ENCODE measurements around the gene KMT2E.
A peak's percentile ranks its signal among the peaks of the same experiment; 100 is the strongest.

KMT2E gene

DNA sequence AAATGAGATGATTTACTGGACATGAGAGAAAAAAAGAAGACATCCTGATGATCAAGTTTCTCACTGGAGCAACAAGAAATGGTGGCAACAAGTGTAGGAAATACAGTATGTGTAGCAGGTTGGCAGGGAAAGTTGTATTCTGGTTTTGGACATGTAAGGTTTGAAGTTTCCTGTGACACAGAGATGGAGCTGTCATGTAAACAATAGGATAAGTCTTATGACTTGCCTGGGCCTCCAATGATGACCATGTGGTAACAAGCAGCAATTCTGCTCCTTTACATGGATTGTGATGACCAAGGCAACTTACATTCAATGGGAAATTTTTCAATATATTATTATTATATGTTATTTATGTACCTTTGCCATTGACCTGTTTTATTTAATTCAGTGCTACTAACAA is 125.4 kb downstream of the KMT2E start:
- Histone ChIP-seq H3K27me3 (ENCODE audit: insufficient read depth, low read length) (no peaks in the 10 kb centered on the region), H3K36me3 (ENCODE audit: insufficient read depth, low read length) (peaks cover 9% of the 10 kb centered on the region; the same call in 1 of the 2 replicates), H3K4me2 (ENCODE audit: low read length) (no peak overlapping the region), H3K4me1 (ENCODE audit: insufficient read depth, low read length, severe bottlenecking) (no peaks in the 10 kb centered on the region), H3K79me2 (ENCODE audit: insufficient read depth, low read length) (no peaks in the 10 kb centered on the region), H2AFZ (ENCODE audit: low read length) (no peak overlapping the region), H3F3A (ENCODE audit: insufficient read depth, low read length) (no peaks in the 10 kb centered on the region), H3K9me2 (ENCODE audit: low read depth, low read length) (no peaks in the 10 kb centered on the region), H3K27ac (ENCODE audit: low read depth, low read length, poor library complexity, severe bottlenecking) (no peak overlapping the region), H3K9ac (ENCODE audit: low read length) (no peak overlapping the region), H3K9me3 (ENCODE audit: low read length) (no peaks in the 10 kb centered on the region), H4K20me1 (ENCODE audit: insufficient read depth, low read length) (no peaks in the 10 kb centered on the region), H3K4me3 (ENCODE audit: low read depth, low read length, poor library complexity, severe bottlenecking) (no peak overlapping the region)
- TF ChIP-seq, protein P1, sequence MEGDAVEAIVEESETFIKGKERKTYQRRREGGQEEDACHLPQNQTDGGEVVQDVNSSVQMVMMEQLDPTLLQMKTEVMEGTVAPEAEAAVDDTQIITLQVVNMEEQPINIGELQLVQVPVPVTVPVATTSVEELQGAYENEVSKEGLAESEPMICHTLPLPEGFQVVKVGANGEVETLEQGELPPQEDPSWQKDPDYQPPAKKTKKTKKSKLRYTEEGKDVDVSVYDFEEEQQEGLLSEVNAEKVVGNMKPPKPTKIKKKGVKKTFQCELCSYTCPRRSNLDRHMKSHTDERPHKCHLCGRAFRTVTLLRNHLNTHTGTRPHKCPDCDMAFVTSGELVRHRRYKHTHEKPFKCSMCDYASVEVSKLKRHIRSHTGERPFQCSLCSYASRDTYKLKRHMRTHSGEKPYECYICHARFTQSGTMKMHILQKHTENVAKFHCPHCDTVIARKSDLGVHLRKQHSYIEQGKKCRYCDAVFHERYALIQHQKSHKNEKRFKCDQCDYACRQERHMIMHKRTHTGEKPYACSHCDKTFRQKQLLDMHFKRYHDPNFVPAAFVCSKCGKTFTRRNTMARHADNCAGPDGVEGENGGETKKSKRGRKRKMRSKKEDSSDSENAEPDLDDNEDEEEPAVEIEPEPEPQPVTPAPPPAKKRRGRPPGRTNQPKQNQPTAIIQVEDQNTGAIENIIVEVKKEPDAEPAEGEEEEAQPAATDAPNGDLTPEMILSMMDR (IDR thresholded peaks at IDR 0.05; ENCODE audit: low read length), result no peak
- TF ChIP-seq EZH2 (IDR thresholded peaks at IDR 0.05; ENCODE audit: borderline replicate concordance, low read length), result no peak

DNA sequence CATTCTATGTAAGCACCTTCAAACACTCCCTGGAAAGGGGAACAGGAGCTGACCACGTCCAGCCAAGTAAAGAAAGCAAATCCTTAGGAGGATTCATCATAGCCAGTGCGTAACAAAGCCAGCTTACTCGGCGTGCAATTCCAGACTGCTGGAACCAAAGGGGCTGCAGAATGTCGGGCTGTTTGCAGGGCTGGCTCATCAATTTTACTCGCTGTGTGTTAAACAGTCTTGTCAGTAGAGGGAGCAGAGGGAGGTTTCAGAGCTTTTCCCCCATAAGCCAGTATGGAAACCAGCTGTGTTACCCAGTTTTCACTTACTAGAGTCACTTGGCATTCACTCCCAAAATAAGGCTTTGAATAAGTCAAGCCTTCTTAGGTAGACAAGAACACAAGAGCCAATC is 127.1 kb downstream of the KMT2E start:
- no peaks in the 10 kb centered on the region for H4K20me1 ChIP-seq (ENCODE audit: insufficient read depth, low read length)
- H3K79me2 ChIP-seq (ENCODE audit: insufficient read depth, low read length), result no peaks in the 10 kb centered on the region
- TF ChIP-seq, protein P1 (IDR thresholded peaks at IDR 0.05; ENCODE audit: low read length), result peak; percentile 58
- no peak for TF ChIP-seq EZH2 (IDR thresholded peaks at IDR 0.05; ENCODE audit: borderline replicate concordance, low read length)
- H2AFZ ChIP-seq (ENCODE audit: low read length), result no peak overlapping the region
- H3K27me3 ChIP-seq (ENCODE audit: insufficient read depth, low read length), result no peaks in the 10 kb centered on the region
- H3K9ac ChIP-seq (ENCODE audit: low read length), result no peak overlapping the region
- no peak overlapping the region for H3K4me2 ChIP-seq (ENCODE audit: low read length)
- H3K27ac ChIP-seq (ENCODE audit: low read depth, low read length, poor library complexity, severe bottlenecking), result no peak overlapping the region
- no peak overlapping the region for H3K4me3 ChIP-seq (ENCODE audit: low read depth, low read length, poor library complexity, severe bottlenecking)
- no peaks in the 10 kb centered on the region for H3K9me2 ChIP-seq (ENCODE audit: low read depth, low read length)
- H3K4me1 ChIP-seq (ENCODE audit: insufficient read depth, low read length, severe bottlenecking), result no peaks in the 10 kb centered on the region
- H3K9me3 ChIP-seq (ENCODE audit: low read length), result no peaks in the 10 kb centered on the region
- no peaks in the 10 kb centered on the region for H3F3A ChIP-seq (ENCODE audit: insufficient read depth, low read length)
- H3K36me3 ChIP-seq (ENCODE audit: insufficient read depth, low read length), result peaks cover 9% of the 10 kb centered on the region; the same call in 1 of the 2 replicates

DNA sequence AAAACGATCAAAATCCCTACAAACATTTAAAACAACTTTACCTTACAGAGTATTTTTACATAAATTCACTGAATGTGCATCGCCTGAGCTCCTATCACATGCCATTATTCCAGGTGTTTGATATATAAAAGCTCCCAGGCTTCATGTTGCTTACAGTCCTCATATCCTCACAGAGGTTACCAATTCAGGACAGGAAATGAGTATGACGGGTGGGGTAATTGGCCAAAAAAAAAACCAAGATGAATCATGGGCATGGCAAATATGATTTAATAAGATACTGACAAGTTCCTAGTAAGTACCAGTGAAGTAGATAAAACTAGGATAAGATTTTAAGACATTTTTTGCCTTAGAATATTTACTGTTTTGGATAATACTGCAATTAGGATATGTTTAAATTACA is 135.8 kb downstream of the KMT2E start:
- Histone ChIP-seq H3F3A (ENCODE audit: insufficient read depth, low read length) (no peaks in the 10 kb centered on the region), H3K4me3 (ENCODE audit: low read depth, low read length, poor library complexity, severe bottlenecking) (no peak overlapping the region), H3K9me3 (ENCODE audit: low read length) (no peaks in the 10 kb centered on the region), H3K9ac (ENCODE audit: low read length) (no peak overlapping the region), H3K79me2 (ENCODE audit: insufficient read depth, low read length) (no peaks in the 10 kb centered on the region), H4K20me1 (ENCODE audit: insufficient read depth, low read length) (no peaks in the 10 kb centered on the region), H3K4me2 (ENCODE audit: low read length) (no peak overlapping the region), H3K27ac (ENCODE audit: low read depth, low read length, poor library complexity, severe bottlenecking) (no peak overlapping the region), H3K36me3 (ENCODE audit: insufficient read depth, low read length) (no peaks in the 10 kb centered on the region), H3K27me3 (ENCODE audit: insufficient read depth, low read length) (no peaks in the 10 kb centered on the region), H3K9me2 (ENCODE audit: low read depth, low read length) (no peaks in the 10 kb centered on the region), H3K4me1 (ENCODE audit: insufficient read depth, low read length, severe bottlenecking) (no peaks in the 10 kb centered on the region), H2AFZ (ENCODE audit: low read length) (no peak overlapping the region)
- no peak for TF ChIP-seq EZH2 (IDR thresholded peaks at IDR 0.05; ENCODE audit: borderline replicate concordance, low read length)
- TF ChIP-seq, protein P1 (IDR thresholded peaks at IDR 0.05; ENCODE audit: low read length), result no peak
